HG03196 (cell line): ENCODE data around the gene SPTBN1.

Source experiments
- ATAC-seq: cut with Tn5 transposase; IDR thresholded peaks from one replicate; pipeline ENCODE4 v1.9.1; 2021; ENCODE audit not compliant: unreplicated experiment

SPTBN1 gene

DNA sequence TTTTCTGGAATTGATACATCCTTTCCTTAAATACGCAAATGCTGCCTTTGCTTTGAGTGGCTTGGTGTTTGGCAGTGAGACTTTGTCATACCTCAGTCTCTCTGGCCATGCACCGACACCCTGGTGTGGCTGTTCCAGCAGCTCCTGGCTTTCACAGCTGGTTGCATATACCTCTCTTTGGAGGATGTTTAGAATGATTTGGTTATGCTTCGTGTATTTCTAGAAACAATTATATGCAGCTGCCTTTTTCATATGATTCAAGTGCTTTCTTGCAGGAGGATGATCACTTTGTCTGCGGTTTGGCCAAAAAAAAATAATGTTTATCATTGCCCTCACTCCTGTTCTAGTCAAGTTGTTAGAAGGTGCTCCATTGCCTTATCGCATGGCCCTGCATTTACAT, 172.3 kb downstream of the SPTBN1 start:
- ATAC-seq = no peak

DNA sequence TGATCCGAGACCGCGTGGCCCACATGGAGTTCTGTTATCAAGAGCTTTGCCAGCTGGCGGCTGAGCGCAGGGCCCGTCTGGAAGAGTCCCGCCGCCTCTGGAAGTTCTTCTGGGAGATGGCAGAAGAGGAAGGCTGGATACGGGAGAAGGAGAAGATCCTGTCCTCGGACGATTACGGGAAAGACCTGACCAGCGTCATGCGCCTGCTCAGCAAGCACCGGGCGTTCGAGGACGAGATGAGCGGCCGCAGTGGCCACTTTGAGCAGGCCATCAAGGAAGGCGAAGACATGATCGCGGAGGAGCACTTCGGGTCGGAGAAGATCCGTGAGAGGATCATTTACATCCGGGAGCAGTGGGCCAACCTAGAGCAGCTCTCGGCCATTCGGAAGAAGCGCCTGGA, 172.8 kb downstream of the SPTBN1 start:
- ATAC-seq = no peak

DNA sequence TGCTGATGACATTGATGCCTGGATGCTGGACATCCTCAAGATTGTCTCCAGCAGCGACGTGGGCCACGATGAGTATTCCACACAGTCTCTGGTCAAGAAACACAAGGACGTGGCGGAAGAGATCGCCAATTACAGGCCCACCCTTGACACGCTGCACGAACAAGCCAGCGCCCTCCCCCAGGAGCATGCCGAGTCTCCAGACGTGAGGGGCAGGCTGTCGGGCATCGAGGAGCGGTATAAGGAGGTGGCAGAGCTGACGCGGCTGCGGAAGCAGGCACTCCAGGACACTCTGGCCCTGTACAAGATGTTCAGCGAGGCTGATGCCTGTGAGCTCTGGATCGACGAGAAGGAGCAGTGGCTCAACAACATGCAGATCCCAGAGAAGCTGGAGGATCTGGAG, 173.3 kb downstream of the SPTBN1 start:
- ATAC-seq = no peak

GRCh38 chr2:54629914-54630857, 174.1 kb downstream of the SPTBN1 start:
- no peak for ATAC-seq

DNA sequence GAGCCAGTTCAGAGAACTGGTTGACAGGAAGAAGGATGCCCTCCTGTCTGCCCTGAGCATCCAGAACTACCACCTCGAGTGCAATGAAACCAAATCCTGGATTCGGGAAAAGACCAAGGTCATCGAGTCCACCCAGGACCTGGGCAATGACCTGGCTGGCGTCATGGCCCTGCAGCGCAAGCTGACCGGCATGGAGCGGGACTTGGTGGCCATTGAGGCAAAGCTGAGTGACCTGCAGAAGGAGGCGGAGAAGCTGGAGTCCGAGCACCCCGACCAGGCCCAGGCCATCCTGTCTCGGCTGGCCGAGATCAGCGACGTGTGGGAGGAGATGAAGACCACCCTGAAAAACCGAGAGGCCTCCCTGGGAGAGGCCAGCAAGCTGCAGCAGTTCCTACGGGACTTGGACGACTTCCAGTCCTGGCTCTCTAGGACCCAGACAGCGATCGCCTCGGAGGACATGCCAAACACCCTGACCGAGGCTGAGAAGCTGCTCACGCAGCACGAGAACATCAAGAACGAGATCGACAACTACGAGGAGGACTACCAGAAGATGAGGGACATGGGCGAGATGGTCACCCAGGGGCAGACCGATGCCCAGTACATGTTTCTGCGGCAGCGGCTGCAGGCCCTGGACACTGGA, 174.9 kb downstream of the SPTBN1 start:
- no peak for ATAC-seq

DNA sequence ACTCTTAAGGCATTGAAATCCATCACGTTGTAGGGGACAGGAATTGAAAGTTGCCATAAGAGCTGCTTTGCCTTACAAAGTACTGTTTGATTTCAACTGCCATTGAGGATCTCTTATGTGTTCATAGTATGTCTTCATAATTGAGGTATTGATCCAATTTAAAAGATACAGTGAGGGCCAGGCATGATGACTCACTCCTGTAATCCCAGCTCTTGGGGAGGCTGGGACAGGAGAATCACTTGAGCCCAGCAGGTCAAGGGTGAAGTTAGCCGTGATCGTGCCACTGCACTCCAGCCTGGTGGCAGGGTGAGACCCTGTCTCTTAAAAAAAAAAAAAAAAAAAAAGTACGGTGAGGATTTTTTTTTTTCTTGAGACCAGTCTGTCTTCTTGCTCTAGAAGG, 175.6 kb downstream of the SPTBN1 start:
- ATAC-seq = no peak

DNA sequence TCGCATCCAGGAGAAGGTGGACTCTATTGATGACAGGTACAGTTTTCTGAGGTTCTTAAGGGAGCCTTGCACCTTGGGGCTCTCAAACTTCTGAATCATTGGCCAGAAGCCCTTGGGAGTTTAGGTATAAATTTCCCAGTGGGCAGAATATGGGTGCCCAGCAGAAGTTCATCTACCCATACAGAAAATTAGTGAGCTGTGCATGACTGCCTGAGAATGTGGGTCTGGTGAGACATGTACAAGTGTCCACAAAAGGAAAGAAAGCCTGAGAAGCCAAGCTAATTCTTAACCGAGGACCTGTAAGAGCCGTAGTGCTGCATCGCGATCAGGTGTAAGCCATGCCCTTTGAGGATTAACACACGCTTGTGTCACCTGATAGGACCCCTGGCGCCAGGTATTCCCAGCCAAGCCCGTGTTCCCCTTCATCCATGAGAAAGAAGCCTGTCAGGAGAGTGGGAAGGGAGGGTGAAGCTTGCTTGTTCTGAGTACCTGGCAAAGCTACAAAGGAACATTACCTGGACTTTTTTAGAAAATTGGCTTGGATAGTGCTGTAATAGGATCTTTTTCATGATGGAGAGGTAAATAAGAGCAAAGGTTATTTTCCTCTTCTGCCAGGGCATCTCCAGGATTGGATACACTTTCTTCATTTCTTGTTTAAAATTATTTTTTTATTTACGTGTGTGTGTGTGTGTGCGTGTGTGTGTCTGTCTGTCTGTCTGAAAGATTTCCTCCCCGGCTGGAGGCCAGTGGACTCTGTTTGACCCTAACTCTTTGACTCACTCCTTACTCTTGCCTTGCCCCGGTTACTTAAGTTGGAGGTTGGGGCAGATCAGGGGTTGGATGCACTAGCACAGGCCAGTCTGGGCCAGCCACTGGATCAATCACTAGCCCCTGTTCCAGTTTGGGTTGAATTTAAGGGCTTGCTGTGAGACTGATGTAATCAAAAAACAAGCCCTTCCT, 176.9 kb downstream of the SPTBN1 start:
- ATAC-seq = no peak

- ATAC-seq = no peak
Observed at GRCh38 chr2:54634021-54634420, 177.9 kb downstream of the SPTBN1 start.

DNA sequence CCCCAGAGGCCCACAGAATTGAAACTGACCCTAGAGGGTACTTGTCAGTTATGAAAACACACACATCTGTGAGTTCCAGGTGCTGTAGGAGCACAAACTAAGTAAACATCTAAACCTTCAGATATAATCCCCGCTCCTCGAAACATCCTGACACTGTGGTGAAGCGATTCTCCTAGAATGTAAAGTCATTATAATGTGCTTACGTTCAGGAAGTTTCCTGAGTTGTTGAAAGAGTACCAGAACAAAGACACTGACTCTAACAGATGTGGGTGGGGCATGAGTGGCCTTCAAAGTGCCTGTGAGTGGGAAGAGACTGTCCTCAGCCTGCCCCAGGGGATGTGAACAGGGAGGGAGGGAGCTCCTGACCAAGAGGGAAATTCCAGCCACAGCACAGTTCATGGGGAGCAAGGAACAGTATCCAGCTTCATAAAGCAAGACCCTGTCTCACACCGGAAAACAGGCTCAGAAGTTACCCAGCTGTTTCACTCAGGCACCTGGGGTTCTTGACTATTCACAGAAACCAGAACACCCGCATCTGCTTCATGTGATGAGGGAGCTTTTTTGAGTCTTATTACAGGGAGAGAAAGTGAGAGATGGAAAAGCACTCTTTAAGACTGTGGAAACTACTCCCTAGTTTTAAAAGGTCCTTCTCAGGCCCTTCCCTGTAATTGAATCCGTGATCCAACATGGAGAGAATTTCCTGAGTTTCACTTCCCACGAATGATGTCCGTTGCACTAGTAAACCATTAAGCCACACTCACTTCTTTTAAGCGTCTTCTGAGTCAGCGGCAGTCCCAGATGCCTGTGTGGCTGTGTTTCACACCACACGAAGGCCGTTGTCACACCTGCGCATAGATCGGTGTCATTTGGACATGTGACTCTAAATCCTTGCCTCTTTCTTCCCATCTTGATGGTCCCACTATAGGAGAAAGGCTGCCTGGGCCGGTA, 178.7 kb downstream of the SPTBN1 start:
- peak; percentile 71 for ATAC-seq

DNA sequence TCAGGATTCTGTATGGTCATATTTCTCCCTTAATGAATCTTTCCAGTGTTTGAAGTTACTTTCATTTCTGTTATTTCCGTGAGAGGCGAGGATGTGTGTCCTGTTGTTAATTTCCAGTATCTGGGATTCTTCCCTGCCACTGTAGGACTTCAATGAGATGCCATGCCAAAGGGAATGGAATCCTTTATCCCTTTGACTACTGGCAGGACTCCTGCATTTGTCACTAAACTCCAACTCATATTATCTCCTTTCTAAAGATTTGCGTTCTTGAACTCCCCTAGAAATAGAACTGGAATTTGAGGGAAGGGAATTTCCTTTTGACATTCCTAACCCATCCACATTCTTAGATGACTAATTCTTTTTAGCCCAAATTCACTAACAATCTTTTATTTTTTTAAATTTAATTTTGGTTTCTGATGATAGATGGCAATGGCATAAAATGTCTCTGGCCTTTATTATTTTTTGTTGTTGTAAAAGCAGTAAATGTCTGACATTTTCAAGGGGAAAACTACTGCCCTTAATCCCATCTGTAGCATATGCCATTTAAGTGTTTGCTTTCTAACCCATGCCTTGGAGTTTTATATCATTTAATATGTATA, 179.5 kb downstream of the SPTBN1 start:
- no peak for ATAC-seq

GRCh38 chr2:54636415-54637139, 180.4 kb downstream of the SPTBN1 start:
- ATAC-seq = no peak

GRCh38 chr2:54638103-54638502, 182.0 kb downstream of the SPTBN1 start:
- ATAC-seq = peak; percentile 22

DNA sequence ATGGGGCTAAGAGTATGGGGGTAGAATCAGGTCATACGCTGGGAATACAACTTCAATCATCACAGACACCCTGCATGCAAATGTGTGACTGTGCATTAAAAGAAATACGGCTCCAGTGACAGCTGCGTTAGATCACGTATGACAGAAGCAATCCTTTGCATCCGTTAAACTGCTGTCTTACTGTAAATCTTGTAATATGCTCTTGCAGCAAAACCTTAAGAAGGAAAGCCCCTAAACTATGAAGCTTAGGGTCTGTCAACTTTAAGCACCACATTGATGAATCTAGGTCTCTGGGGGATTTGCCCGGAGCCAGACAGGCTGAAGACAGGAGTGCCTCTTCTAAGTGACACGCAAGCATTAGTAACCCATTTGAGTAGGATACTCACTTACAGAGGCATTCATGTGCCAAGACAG, 182.7 kb downstream of the SPTBN1 start:
- no peak for ATAC-seq

- no peak for ATAC-seq
Observed at GRCh38 chr2:54639609-54640008, 183.5 kb downstream of the SPTBN1 start.

- no peak for ATAC-seq
Observed at GRCh38 chr2:54640834-54641540, 184.9 kb downstream of the SPTBN1 start.

- ATAC-seq = no peak
Observed at GRCh38 chr2:54641988-54642387, 185.9 kb downstream of the SPTBN1 start.

- ATAC-seq = no peak
Observed at GRCh38 chr2:54642677-54643430, 186.7 kb downstream of the SPTBN1 start.

DNA sequence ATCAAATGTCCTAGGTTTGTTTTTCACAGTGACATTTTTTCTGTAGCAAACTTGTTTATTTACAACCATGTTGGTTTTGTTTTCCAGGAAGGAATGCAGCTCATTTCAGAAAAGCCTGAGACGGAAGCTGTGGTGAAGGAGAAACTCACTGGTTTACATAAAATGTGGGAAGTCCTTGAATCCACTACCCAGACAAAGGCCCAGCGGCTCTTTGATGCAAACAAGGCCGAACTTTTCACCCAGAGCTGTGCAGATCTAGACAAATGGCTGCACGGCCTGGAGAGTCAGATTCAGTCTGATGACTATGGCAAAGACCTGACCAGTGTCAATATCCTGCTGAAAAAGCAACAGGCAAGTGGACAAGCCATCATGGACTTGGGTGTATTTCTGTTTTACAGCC, 188.1 kb downstream of the SPTBN1 start:
- ATAC-seq = no peak
